B cell (primary cell): ENCODE measurements around the gene BAZ2B. TPM values are rescaled to one million over a fixed set of nuclear protein-coding genes. Genes with fewer than 3 reads are reported as not detected.

Experiments used
- ATAC-seq: fragments of 200-7000 bp; cut with Tn5 transposase; one replicate; pipeline ENCODE4 v1.10.0; 2021; ENCODE audit warnings: low read depth, mild to moderate bottlenecking, moderate number of reproducible peaks, moderate library complexity
- CTCF ChIA-PET: fragments of 350-600 bp; sonication (Branson Sonifier 250); formaldehyde crosslinking; loops from one replicate; lab custom pipeline; 2021; ENCODE audit warnings: antibody characterized with exemption, inconsistent platforms; lab: Charles Lee
- POLR2A ChIA-PET: fragments of 350-600 bp; sonication (Branson Sonifier 250); formaldehyde crosslinking; loops from one replicate; lab custom pipeline; 2021; ENCODE audit warnings: antibody characterized with exemption; lab: Charles Lee
- DNase-seq: peaks from one replicate; pipeline ENCODE4 v3.0.0; 2013
- H2AFZ ChIP-seq: 2 replicates; pipeline ENCODE4 v1.6.1; 2012; ENCODE audit warnings: mild to moderate bottlenecking, low read depth, low read length; ENCODE audit not compliant: insufficient read depth, poor library complexity, severe bottlenecking
- H3K27ac ChIP-seq, 2 donors: 1 replicate in 1 of 2; 2 replicates in 1 of 2; pipeline ENCODE4 v1.5.1; 2012 to 2013; ENCODE audit warnings: low read length in 2 of 2, mild to moderate bottlenecking in 2 of 2, moderate library complexity in 1 of 2
- H3K27me3 ChIP-seq, 4 experiments: fragments of 200-600 bp in 1 of 4; sonication (generic) in 1 of 4; replicated peaks in 1 of 4; 1 replicate in 2 of 4; 2 replicates in 2 of 4; pipeline versions ENCODE4 v1.6.1 to v1.7.0; 2013 to 2016; ENCODE audit warnings: low read length in 3 of 4, mild to moderate bottlenecking in 2 of 4, mixed read lengths in 1 of 4, moderate library complexity in 1 of 4; ENCODE audit not compliant: insufficient read depth in 4 of 4, control insufficient read depth in 3 of 4; ENCODE audit errors: control extremely low read depth in 1 of 4
- H3K36me3 ChIP-seq, 2 experiments: replicated peaks in 1 of 2; 1 replicate in 1 of 2; 2 replicates in 1 of 2; pipeline versions ENCODE4 v1.6.1 to v1.7.1; 2013; ENCODE audit warnings: low read length in 1 of 2; ENCODE audit not compliant: insufficient read depth in 2 of 2, control insufficient read depth in 1 of 2; ENCODE audit errors: control extremely low read depth in 1 of 2, extremely low read depth in 1 of 2
- H3K4me1 ChIP-seq, 2 donors: fragments of 200-600 bp in 1 of 2; sonication (generic) in 1 of 2; 1 replicate in 1 of 2; 2 replicates in 1 of 2; pipeline versions ENCODE4 v1.5.1 to v1.6.1; 2013 to 2017; ENCODE audit warnings: low read length in 2 of 2; ENCODE audit not compliant: control insufficient read depth in 2 of 2, insufficient read depth in 2 of 2
- H3K4me2 ChIP-seq: replicated peaks from 2 replicates; pipeline ENCODE3; 2012; ENCODE audit warnings: mild to moderate bottlenecking, low read depth, low read length; ENCODE audit not compliant: poor library complexity, severe bottlenecking
- H3K4me3 ChIP-seq, 5 experiments: fragments of 200-600 bp in 1 of 5; sonication (generic) in 1 of 5; 1 replicate in 3 of 5; 2 replicates in 2 of 5; pipeline versions ENCODE4 v1.5.1 to v1.7.0; 2011 to 2016; ENCODE audit warnings: low read length in 4 of 5, mild to moderate bottlenecking in 4 of 5, low read depth in 2 of 5, control low read depth in 1 of 5, moderate library complexity in 1 of 5; ENCODE audit not compliant: insufficient read depth in 1 of 5; ENCODE audit errors: control extremely low read depth in 1 of 5, extremely low read depth in 1 of 5
- H3K79me2 ChIP-seq: fragments of 200-600 bp; sonication (generic); one replicate; pipeline ENCODE4 v1.6.0; 2016; ENCODE audit warnings: low read length; ENCODE audit not compliant: control insufficient read depth, insufficient read depth
- H3K9ac ChIP-seq: fragments of 200-600 bp; sonication (generic); 2 replicates; pipeline ENCODE4 v1.6.1; 2017; ENCODE audit warnings: mild to moderate bottlenecking, low read length, moderate library complexity
- H3K9me3 ChIP-seq, 3 donors: one replicate each; pipeline versions ENCODE4 v1.6.1 to v1.7.1; 2013; ENCODE audit warnings: low read length in 2 of 3; ENCODE audit not compliant: control insufficient read depth in 2 of 3, insufficient read depth in 1 of 3; ENCODE audit errors: control extremely low read depth in 1 of 3
- H4K20me1 ChIP-seq: 2 replicates; pipeline ENCODE4 v1.6.0; 2012; ENCODE audit warnings: mild to moderate bottlenecking, low read length; ENCODE audit not compliant: insufficient read depth, control insufficient read depth, poor library complexity, severe bottlenecking
- H3K27ac Mint-ChIP-seq: one replicate; pipeline ENCODE4 v1.8.0; 2021; ENCODE audit warnings: mixed read lengths
- H3K27me3 Mint-ChIP-seq: one replicate; pipeline ENCODE4 v1.8.0; 2021; ENCODE audit warnings: mixed read lengths
- H3K4me1 Mint-ChIP-seq: one replicate; pipeline ENCODE4 v1.8.0; 2021; ENCODE audit warnings: mixed read lengths
- H3K4me3 Mint-ChIP-seq: one replicate; pipeline ENCODE4 v1.8.0; 2021; ENCODE audit warnings: mixed read lengths
- H3K9me3 Mint-ChIP-seq: one replicate; pipeline ENCODE4 v1.8.0; 2022; ENCODE audit warnings: mixed read lengths; ENCODE audit not compliant: insufficient read depth
- EZH2 ChIP-seq: IDR thresholded peaks from 2 replicates; pipeline ENCODE4 v1.6.1; 2012; ENCODE audit warnings: borderline replicate concordance, low read depth, mild to moderate bottlenecking, moderate library complexity, low read length; ENCODE audit not compliant: insufficient read depth, poor library complexity, severe bottlenecking
- WGBS: methylation state at CpG from one replicate; pipeline ENCODE4 v1.1.5; 2013; ENCODE audit warnings: missing lambda C conversion rate; ENCODE audit not compliant: insufficient coverage; 5-methylcytosine and 5-hydroxymethylcytosine counted together
- intact Hi-C: fragments of 100-400 bp; cut with micrococcal nuclease; formaldehyde crosslinking; loops from one replicate; pipeline ENCODE4 v1.10.0; 2022
- polyA plus RNA-seq: library from polyadenylated mRNA; depleted of rRNA; stranded (reverse); fragments of >200 nt; gene quantifications from 2 replicates; pipeline ENCODE4 v1.2.3, GENCODE V29; 2012
- total RNA-seq, 2 donors: library from RNA; stranded (reverse); fragments of 120-200 nt in 1 of 2; gene quantifications; 1 replicate in 1 of 2; 2 replicates in 1 of 2; pipeline versions ENCODE4 v1.2.3 to v1.2.4, GENCODE V29; 2013 to 2022
- TF ChIP-seq, protein P1 (sequence below): fragments of 200-600 bp; IDR thresholded peaks from one replicate; pipeline ENCODE4 v1.8.0; 2022; ENCODE audit warnings: antibody characterized with exemption, mild to moderate bottlenecking

BAZ2B gene
- total and polyA plus RNA-seq, 2 donors (not counting 1 experiment from before 2014, with no cell fraction given), result 8.6 to 42.3 TPM

DNA sequence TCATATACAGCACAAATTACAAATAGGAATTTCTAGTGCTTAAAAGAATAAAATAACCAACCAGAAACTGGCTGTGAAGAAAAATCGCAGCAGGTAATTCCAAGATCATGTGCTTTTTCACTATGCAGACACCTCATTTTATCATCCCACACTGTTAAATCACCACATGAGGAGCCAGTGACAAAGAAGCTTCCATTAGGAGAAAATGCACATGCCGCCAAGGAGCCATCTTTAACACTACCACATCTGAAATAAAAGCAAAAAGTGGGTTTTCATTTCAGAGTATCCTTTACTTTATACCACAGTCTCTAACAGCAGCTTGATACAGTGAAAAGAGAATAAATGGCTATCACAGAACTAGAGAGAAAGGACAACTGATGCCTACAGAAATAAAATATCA, 336.6 kb downstream of the BAZ2B start:
- POLR2A ChIA-PET, result no interaction called here
- intact Hi-C loops, result loop anchor here (10.0 kb wide), 3 partner anchors 825 to 1405 kb away; partner anchors contain the start of genes ACVR1, CCDC148 and PKP4

DNA sequence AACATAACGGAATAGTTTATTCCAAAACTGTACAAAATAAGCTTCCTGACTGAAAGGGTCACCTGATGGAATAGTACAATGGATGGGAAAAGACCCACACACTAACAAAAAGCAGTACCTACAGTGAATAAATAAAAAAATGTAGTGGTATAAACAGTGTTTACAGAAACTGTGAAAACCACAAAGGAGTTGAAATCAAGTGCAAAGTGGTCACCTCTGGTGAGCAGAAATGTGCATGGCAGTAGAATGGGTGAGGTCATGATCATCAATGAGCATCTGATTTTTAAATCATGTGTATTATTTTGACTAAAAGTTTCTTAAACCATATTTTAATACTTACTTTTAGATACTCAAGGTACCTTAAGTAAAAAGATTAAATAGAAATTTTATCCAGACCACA, 341.2 kb downstream of the BAZ2B start:
- Histone ChIP-seq H3K27ac (no peak overlapping the region), H3K4me3 (no peak overlapping the region), H3K36me3 (peaks cover 8 to 21% of the 10 kb centered on the region in 2 experiments), H3K79me2 (peaks cover 57% of the 10 kb centered on the region), H3K9me3 (peaks cover 0 to 2% (median 0%) of the 10 kb centered on the region in 3 donors), H3K4me2 (no peak overlapping the region), H4K20me1 (peaks cover 15% of the 10 kb centered on the region), H3K9ac (no peak overlapping the region), H2AFZ (no peak overlapping the region), H3K27me3 (no peaks in the 10 kb centered on the region), H3K4me1 (no peaks in the 10 kb centered on the region)
- Mint-ChIP-seq H3K4me1 (peaks cover 2% of the 10 kb centered on the region), H3K27me3 (no peaks in the 10 kb centered on the region), H3K27ac (no peak overlapping the region), H3K4me3 (no peak overlapping the region), H3K9me3 (no peaks in the 10 kb centered on the region)
- no CpG with 5 or more reads among the region's 1 CpG for WGBS
- intact Hi-C loops, result no loop called here
- POLR2A ChIA-PET, result no interaction called here
- no peak for TF ChIP-seq EZH2
- TF ChIP-seq, protein P1, sequence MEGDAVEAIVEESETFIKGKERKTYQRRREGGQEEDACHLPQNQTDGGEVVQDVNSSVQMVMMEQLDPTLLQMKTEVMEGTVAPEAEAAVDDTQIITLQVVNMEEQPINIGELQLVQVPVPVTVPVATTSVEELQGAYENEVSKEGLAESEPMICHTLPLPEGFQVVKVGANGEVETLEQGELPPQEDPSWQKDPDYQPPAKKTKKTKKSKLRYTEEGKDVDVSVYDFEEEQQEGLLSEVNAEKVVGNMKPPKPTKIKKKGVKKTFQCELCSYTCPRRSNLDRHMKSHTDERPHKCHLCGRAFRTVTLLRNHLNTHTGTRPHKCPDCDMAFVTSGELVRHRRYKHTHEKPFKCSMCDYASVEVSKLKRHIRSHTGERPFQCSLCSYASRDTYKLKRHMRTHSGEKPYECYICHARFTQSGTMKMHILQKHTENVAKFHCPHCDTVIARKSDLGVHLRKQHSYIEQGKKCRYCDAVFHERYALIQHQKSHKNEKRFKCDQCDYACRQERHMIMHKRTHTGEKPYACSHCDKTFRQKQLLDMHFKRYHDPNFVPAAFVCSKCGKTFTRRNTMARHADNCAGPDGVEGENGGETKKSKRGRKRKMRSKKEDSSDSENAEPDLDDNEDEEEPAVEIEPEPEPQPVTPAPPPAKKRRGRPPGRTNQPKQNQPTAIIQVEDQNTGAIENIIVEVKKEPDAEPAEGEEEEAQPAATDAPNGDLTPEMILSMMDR, result no peak
- no peak for ATAC-seq
- CTCF ChIA-PET, result no interaction called here
- no peak for DNase-seq

More for the DNA sequence above, 336.6 kb downstream of the BAZ2B start:
- ATAC-seq, result no peak
- Mint-ChIP-seq H3K9me3 (no peaks in the 10 kb centered on the region), H3K27ac (no peak overlapping the region), H3K27me3 (no peaks in the 10 kb centered on the region), H3K4me1 (peaks cover 29% of the 10 kb centered on the region), H3K4me3 (no peak overlapping the region)
- Histone ChIP-seq H3K9me3 (no peaks in the 10 kb centered on the region), H3K27ac (no peak overlapping the region), H3K79me2 (peaks cover 70% of the 10 kb centered on the region), H3K9ac (no peak overlapping the region), H2AFZ (no peak overlapping the region), H3K36me3 (peaks cover 0 to 2% of the 10 kb centered on the region in 2 experiments), H3K4me2 (no peak overlapping the region), H4K20me1 (no peaks in the 10 kb centered on the region), H3K4me3 (no peak overlapping the region), H3K4me1 (peaks cover 11 to 24% of the 10 kb centered on the region in 2 donors), H3K27me3 (no peaks in the 10 kb centered on the region)
- 100% methylated on average over 1 of the region's 2 CpGs for WGBS
- no peak for TF ChIP-seq EZH2
- TF ChIP-seq, protein P1, result no peak
- DNase-seq, result no peak
- CTCF ChIA-PET, result no interaction called here
